DND-41 (cell line): Measurements from ENCODE around the gene OR8A1.

Experiments
- ATAC-seq: fragments of 200-7000 bp; cut with Tn5 transposase; 3 replicates; pipeline ENCODE4 v1.9.1; 2021; ENCODE audit warnings: low read depth; ENCODE audit not compliant: insufficient read depth
- DNase-seq: peaks from one replicate; pipeline ENCODE4 v3.0.0-alpha.2; 2020
- H2AFZ ChIP-seq: 2 replicates; pipeline ENCODE4 v1.6.0; 2012; ENCODE audit warnings: low read depth, low read length
- H3K27ac ChIP-seq: 2 replicates; pipeline ENCODE4 v1.5.1; 2012; ENCODE audit warnings: low read length, inconsistent platforms
- H3K27me3 ChIP-seq: fragments of 200-600 bp; sonication (generic); 2 replicates; pipeline ENCODE4 v1.6.0; 2012; ENCODE audit warnings: low read length, mild to moderate bottlenecking, inconsistent platforms; ENCODE audit not compliant: insufficient read depth, poor library complexity
- H3K36me3 ChIP-seq: 2 replicates; pipeline ENCODE4 v1.5.1; 2012; ENCODE audit warnings: low read length, inconsistent platforms; ENCODE audit not compliant: insufficient read depth
- H3K4me1 ChIP-seq: 2 replicates; pipeline ENCODE4 v1.5.1; 2012; ENCODE audit warnings: mild to moderate bottlenecking, low read length; ENCODE audit not compliant: insufficient read depth
- H3K4me2 ChIP-seq: 2 replicates; pipeline ENCODE4 v1.6.0; 2012; ENCODE audit warnings: mild to moderate bottlenecking, moderate library complexity, low read length, inconsistent platforms; ENCODE audit not compliant: insufficient read depth
- H3K4me3 ChIP-seq, 2 experiments: fragments of 200-600 bp in 1 of 2; shearing (Covaris generic) in 1 of 2; 2 replicates each; pipeline ENCODE4 v1.5.1; 2012 to 2016; ENCODE audit warnings: inconsistent platforms in 2 of 2, low read length in 2 of 2, mild to moderate bottlenecking in 2 of 2, low read depth in 1 of 2, moderate library complexity in 1 of 2
- H3K79me2 ChIP-seq: 2 replicates; pipeline ENCODE4 v1.6.0; 2012; ENCODE audit warnings: low read length, inconsistent platforms; ENCODE audit not compliant: insufficient read depth
- H3K9ac ChIP-seq: 2 replicates; pipeline ENCODE4 v1.6.0; 2012; ENCODE audit warnings: low read depth, mild to moderate bottlenecking, inconsistent platforms, low read length, moderate library complexity
- H3K9me3 ChIP-seq: 2 replicates; pipeline ENCODE4 v1.5.1; 2012; ENCODE audit warnings: low read length, moderate library complexity, mild to moderate bottlenecking, inconsistent platforms; ENCODE audit not compliant: insufficient read depth, severe bottlenecking
- H4K20me1 ChIP-seq: 2 replicates; pipeline ENCODE4 v1.6.0; 2012; ENCODE audit warnings: low read length; ENCODE audit not compliant: insufficient read depth
- CTCF ChIP-seq: IDR thresholded peaks from 2 replicates; pipeline ENCODE4 v1.5.1; 2012; ENCODE audit warnings: borderline replicate concordance, low read length, moderate library complexity, mild to moderate bottlenecking; ENCODE audit not compliant: poor library complexity, severe bottlenecking; ENCODE audit errors: extremely low read depth
- EZH2 ChIP-seq: IDR thresholded peaks from 3 replicates; pipeline ENCODE4 v1.6.1; 2012; ENCODE audit warnings: borderline replicate concordance, low read depth, mild to moderate bottlenecking, moderate library complexity, low read length, inconsistent platforms; ENCODE audit not compliant: severe bottlenecking

Gene OR8A1

GRCh38 chr11:124577716-124578427 lies 8.1 kb downstream of the OR8A1 start:
- TF ChIP-seq CTCF (no peak), EZH2 (no peak)
- no peak overlapping the region for H3K9ac ChIP-seq
- H3K4me1 ChIP-seq: no peaks in the 10 kb centered on the region
- no peaks in the 10 kb centered on the region for H3K79me2 ChIP-seq
- ATAC-seq: no peak
- H3K9me3 ChIP-seq: no peaks in the 10 kb centered on the region
- no peaks in the 10 kb centered on the region for H3K36me3 ChIP-seq
- no peak overlapping the region for H3K4me2 ChIP-seq
- no peak overlapping the region for H3K27ac ChIP-seq
- no peak for DNase-seq
- H4K20me1 ChIP-seq: no peaks in the 10 kb centered on the region
- H3K4me3 ChIP-seq: no peak overlapping the region
- H3K27me3 ChIP-seq: peaks cover 6% of the 10 kb centered on the region
- no peak overlapping the region for H2AFZ ChIP-seq

- no peak for ATAC-seq
- Histone ChIP-seq H3K79me2 (no peaks in the 10 kb centered on the region), H2AFZ (no peak overlapping the region), H3K4me3 (no peak overlapping the region), H3K9me3 (no peaks in the 10 kb centered on the region), H3K4me1 (no peaks in the 10 kb centered on the region), H3K27me3 (peaks cover 6% of the 10 kb centered on the region), H3K9ac (no peak overlapping the region), H3K36me3 (no peaks in the 10 kb centered on the region), H4K20me1 (no peaks in the 10 kb centered on the region), H3K4me2 (no peak overlapping the region), H3K27ac (no peak overlapping the region)
- no peak for DNase-seq
- TF ChIP-seq EZH2 (no peak), CTCF (no peak)
These were observed 9.0 kb downstream of the OR8A1 start for GRCh38 chr11:124578761-124579160.

- ATAC-seq: no peak
- Histone ChIP-seq H3K9ac (no peak overlapping the region), H4K20me1 (no peaks in the 10 kb centered on the region), H2AFZ (no peak overlapping the region), H3K9me3 (no peaks in the 10 kb centered on the region), H3K4me3 (no peak overlapping the region), H3K27ac (no peak overlapping the region), H3K36me3 (no peaks in the 10 kb centered on the region), H3K4me2 (no peak overlapping the region), H3K4me1 (no peaks in the 10 kb centered on the region), H3K79me2 (no peaks in the 10 kb centered on the region), H3K27me3 (peaks cover 13% of the 10 kb centered on the region)
- TF ChIP-seq EZH2 (no peak), CTCF (no peak)
- DNase-seq: no peak
These were observed 12.0 kb downstream of the OR8A1 start for GRCh38 chr11:124581817-124582216.

- Histone ChIP-seq H3K4me1 (no peaks in the 10 kb centered on the region), H3K4me3 (no peak overlapping the region), H3K36me3 (no peaks in the 10 kb centered on the region), H3K27me3 (peaks cover 13% of the 10 kb centered on the region), H3K27ac (no peak overlapping the region), H2AFZ (no peak overlapping the region), H3K4me2 (no peak overlapping the region), H3K9ac (no peak overlapping the region), H3K9me3 (no peaks in the 10 kb centered on the region), H3K79me2 (no peaks in the 10 kb centered on the region), H4K20me1 (no peaks in the 10 kb centered on the region)
- DNase-seq (no peak), ATAC-seq (no peak)
- TF ChIP-seq EZH2 (no peak), CTCF (no peak)
These were observed 12.8 kb downstream of the OR8A1 start for GRCh38 chr11:124582565-124582964.
